ENCODE data around the gene NABP1.

Gene NABP1

DNA sequence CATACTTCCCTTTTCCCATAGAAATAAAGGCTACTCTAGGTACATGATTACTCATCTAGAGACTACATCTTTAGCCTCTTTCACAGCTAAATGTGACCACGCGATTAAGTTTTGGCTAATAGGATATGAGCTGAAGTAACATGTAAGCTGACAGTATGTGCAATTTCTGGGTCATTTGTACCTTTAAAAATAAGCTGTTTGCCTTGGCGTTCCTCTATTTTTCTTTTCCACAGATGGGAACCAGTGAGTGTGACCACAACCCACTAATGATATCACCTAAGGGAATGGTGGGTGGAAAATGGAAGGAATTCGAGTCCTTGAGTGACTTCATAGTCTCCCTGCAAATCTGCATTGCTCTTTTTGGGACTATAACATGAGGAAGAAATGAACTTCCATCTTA, 11.7 kb upstream of the NABP1 start:
- TF ChIP-seq TCF12 (IDR thresholded peaks at IDR 0.05; ENCODE audit: low read depth) (no peak), RAD21 (IDR thresholded peaks at IDR 0.05; ENCODE audit: low read depth) (no peak), NFIC (IDR thresholded peaks at IDR 0.05) (no peak), TEAD4 (IDR thresholded peaks at IDR 0.05) (no peak)

DNA sequence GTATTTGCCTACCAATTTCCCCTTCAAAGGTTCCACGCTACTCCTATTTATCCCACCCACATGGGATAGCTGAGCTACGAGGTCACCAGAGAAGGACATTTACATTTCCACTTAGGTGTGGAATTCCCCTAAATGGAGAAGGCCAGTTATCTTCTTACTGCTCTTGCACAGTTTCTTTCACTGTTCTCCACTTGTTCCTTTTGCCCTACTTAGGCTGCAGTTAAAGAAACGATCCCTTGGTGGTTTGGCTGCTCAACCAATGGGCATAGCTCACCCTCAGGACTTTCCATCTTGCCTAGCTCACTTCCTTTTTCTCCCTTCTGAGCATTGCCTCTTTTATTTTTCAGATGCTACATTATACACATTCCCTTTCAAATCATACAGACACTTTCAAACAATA, 11.2 kb upstream of the NABP1 start:
- TF ChIP-seq, protein P1, sequence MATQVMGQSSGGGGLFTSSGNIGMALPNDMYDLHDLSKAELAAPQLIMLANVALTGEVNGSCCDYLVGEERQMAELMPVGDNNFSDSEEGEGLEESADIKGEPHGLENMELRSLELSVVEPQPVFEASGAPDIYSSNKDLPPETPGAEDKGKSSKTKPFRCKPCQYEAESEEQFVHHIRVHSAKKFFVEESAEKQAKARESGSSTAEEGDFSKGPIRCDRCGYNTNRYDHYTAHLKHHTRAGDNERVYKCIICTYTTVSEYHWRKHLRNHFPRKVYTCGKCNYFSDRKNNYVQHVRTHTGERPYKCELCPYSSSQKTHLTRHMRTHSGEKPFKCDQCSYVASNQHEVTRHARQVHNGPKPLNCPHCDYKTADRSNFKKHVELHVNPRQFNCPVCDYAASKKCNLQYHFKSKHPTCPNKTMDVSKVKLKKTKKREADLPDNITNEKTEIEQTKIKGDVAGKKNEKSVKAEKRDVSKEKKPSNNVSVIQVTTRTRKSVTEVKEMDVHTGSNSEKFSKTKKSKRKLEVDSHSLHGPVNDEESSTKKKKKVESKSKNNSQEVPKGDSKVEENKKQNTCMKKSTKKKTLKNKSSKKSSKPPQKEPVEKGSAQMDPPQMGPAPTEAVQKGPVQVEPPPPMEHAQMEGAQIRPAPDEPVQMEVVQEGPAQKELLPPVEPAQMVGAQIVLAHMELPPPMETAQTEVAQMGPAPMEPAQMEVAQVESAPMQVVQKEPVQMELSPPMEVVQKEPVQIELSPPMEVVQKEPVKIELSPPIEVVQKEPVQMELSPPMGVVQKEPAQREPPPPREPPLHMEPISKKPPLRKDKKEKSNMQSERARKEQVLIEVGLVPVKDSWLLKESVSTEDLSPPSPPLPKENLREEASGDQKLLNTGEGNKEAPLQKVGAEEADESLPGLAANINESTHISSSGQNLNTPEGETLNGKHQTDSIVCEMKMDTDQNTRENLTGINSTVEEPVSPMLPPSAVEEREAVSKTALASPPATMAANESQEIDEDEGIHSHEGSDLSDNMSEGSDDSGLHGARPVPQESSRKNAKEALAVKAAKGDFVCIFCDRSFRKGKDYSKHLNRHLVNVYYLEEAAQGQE (IDR thresholded peaks at IDR 0.05; ENCODE audit: low read depth), result no peak
- TF ChIP-seq TEAD4 (IDR thresholded peaks at IDR 0.05) (no peak), FOXM1 (IDR thresholded peaks at IDR 0.05; ENCODE audit: borderline replicate concordance, low read depth) (no peak), EGR1 (IDR thresholded peaks at IDR 0.05) (no peak), YY1 (IDR thresholded peaks at IDR 0.05; ENCODE audit: low read depth) (no peak), EP300 (IDR thresholded peaks at IDR 0.05; ENCODE audit: borderline replicate concordance) (no peak), CEBPB (IDR thresholded peaks at IDR 0.05) (no peak), RAD21 (IDR thresholded peaks at IDR 0.05; ENCODE audit: low read depth) (no peak), NFIC (IDR thresholded peaks at IDR 0.05) (no peak), CREB1 (IDR thresholded peaks at IDR 0.05; ENCODE audit: low read depth) (no peak), TAF1 (IDR thresholded peaks at IDR 0.05; ENCODE audit: low read depth) (no peak), ZBTB7A (IDR thresholded peaks at IDR 0.05; ENCODE audit: low read depth) (no peak), TCF12 (IDR thresholded peaks at IDR 0.05; ENCODE audit: low read depth) (no peak)
- TF ChIP-seq, protein P2, sequence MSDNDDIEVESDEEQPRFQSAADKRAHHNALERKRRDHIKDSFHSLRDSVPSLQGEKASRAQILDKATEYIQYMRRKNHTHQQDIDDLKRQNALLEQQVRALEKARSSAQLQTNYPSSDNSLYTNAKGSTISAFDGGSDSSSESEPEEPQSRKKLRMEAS (IDR thresholded peaks at IDR 0.05), result no peak
- TF ChIP-seq, protein P3, sequence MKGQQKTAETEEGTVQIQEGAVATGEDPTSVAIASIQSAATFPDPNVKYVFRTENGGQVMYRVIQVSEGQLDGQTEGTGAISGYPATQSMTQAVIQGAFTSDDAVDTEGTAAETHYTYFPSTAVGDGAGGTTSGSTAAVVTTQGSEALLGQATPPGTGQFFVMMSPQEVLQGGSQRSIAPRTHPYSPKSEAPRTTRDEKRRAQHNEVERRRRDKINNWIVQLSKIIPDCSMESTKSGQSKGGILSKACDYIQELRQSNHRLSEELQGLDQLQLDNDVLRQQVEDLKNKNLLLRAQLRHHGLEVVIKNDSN (IDR thresholded peaks at IDR 0.05), result no peak

DNA sequence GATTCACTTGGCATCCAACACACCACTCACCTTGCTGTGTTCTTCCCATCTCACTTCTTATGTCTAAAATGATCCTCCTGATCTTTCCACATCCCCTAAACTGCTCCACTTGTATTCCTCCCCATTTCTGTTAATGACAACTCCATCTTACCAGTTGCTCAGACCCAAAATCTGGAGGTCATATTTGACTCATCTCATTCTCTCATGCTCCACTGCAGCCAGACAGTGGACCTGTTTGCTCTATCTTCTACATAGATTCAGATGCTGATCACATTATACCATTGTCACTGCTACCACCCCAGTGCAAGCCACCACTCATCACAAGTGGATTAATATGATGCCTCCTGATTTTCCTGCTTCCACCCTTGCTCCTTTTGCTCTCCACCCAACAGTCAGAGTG, 7.9 kb upstream of the NABP1 start:
- TF ChIP-seq TEAD4 (IDR thresholded peaks at IDR 0.05) (no peak), ZBTB7A (IDR thresholded peaks at IDR 0.05; ENCODE audit: low read depth) (no peak), TCF12 (IDR thresholded peaks at IDR 0.05; ENCODE audit: low read depth) (no peak), YY1 (IDR thresholded peaks at IDR 0.05; ENCODE audit: low read depth) (no peak), RAD21 (IDR thresholded peaks at IDR 0.05; ENCODE audit: low read depth) (no peak), CEBPB (IDR thresholded peaks at IDR 0.05) (no peak), EGR1 (IDR thresholded peaks at IDR 0.05) (no peak), TAF1 (IDR thresholded peaks at IDR 0.05; ENCODE audit: low read depth) (no peak), NFIC (IDR thresholded peaks at IDR 0.05) (no peak), CREB1 (IDR thresholded peaks at IDR 0.05; ENCODE audit: low read depth) (no peak)
- TF ChIP-seq, protein P2 (IDR thresholded peaks at IDR 0.05), result no peak
- TF ChIP-seq, protein P3 (IDR thresholded peaks at IDR 0.05), result no peak
- TF ChIP-seq, protein P1 (IDR thresholded peaks at IDR 0.05; ENCODE audit: low read depth), result no peak

DNA sequence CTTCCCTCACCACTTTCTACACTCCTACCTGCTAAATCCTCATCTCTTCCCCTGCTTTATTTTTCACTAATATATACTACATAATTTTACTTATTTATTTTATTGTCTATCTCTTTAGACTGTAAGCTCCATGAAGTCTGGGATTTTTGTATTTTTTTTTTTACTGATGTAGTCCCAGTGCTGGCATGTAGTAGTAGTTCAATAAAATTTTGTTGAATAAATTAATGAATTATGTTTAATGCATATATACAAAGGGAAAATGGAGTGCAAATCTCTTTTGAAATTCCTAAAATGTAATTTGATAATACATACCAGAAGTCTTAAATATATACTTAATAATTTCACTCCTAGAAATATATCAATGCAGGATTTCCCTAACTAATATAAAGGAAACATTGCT, 7.1 kb upstream of the NABP1 start:
- TF ChIP-seq CEBPB (IDR thresholded peaks at IDR 0.05) (no peak), NFIC (IDR thresholded peaks at IDR 0.05) (no peak), ZBTB7A (IDR thresholded peaks at IDR 0.05; ENCODE audit: low read depth) (no peak), EP300 (IDR thresholded peaks at IDR 0.05; ENCODE audit: borderline replicate concordance) (no peak), TEAD4 (IDR thresholded peaks at IDR 0.05) (no peak), FOXM1 (IDR thresholded peaks at IDR 0.05; ENCODE audit: borderline replicate concordance, low read depth) (no peak), TAF1 (IDR thresholded peaks at IDR 0.05; ENCODE audit: low read depth) (no peak), TCF12 (IDR thresholded peaks at IDR 0.05; ENCODE audit: low read depth) (no peak), YY1 (IDR thresholded peaks at IDR 0.05; ENCODE audit: low read depth) (no peak), RAD21 (IDR thresholded peaks at IDR 0.05; ENCODE audit: low read depth) (no peak), EGR1 (IDR thresholded peaks at IDR 0.05) (no peak)
- TF ChIP-seq, protein P2 (IDR thresholded peaks at IDR 0.05), result no peak
- TF ChIP-seq, protein P3 (IDR thresholded peaks at IDR 0.05), result no peak

DNA sequence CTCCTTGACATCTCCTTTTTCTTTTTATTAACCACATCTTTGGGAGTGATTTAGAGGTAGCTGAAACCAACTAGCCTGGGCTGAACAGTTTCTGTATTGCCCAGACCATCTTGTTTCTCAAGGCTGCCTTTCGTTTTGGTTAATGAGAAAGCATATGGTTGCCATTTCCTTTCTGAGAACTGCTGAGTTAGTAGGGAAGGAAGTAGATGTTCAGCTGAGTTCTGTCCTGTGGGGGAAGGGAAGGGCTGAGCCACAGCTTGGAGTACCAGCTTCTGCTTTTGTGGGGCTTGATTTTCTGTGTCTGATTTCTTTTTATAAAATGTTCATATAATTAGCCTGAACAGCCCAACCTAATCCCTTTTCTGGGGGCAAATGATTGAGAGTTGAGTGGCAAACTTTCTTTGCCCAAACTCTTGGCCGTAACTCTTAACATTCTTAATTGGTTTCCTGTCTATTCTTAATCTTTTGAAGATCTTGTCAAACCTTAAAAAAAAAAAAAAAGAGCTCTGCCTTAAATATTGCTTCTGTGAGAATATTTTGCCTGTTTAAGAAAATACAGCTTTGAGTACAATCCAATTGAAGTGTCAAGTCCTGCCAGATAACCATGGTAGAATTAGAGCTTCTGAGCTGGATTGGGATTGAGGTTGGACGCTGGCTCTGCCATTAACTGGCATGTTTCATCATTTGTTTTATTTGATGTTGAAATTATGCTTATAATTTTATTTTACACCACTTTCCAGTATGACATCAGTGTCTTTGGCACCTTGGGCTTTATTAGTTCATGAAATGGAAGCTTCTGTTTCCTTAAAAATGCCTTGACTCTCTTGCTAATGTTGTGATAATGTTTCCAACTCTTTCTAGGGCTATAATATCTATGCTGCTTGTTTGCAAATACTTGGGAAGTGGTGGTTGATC, 1.9 kb upstream of the NABP1 start:
- TF ChIP-seq TCF12 (IDR thresholded peaks at IDR 0.05; ENCODE audit: low read depth), result no peak
- TF ChIP-seq, protein P2 (IDR thresholded peaks at IDR 0.05), result no peak
- TF ChIP-seq TEAD4 (IDR thresholded peaks at IDR 0.05), result no peak
- no peak for TF ChIP-seq TAF1 (IDR thresholded peaks at IDR 0.05; ENCODE audit: low read depth)
- TF ChIP-seq, protein P1 (IDR thresholded peaks at IDR 0.05; ENCODE audit: low read depth), result no peak
- TF ChIP-seq, protein P3 (IDR thresholded peaks at IDR 0.05), result no peak
- no peak for TF ChIP-seq EGR1 (IDR thresholded peaks at IDR 0.05)
- no peak for TF ChIP-seq ZBTB7A (IDR thresholded peaks at IDR 0.05; ENCODE audit: low read depth)
- TF ChIP-seq CREB1 (IDR thresholded peaks at IDR 0.05; ENCODE audit: low read depth), result no peak
- no peak for TF ChIP-seq FOXM1 (IDR thresholded peaks at IDR 0.05; ENCODE audit: borderline replicate concordance, low read depth)
- TF ChIP-seq NFIC (IDR thresholded peaks at IDR 0.05), result no peak

Measured in Ishikawa (cell line).